ENCODE measurements around the gene DGCR2. TPM values are rescaled to one million over a fixed set of nuclear protein-coding genes. Genes with fewer than 3 reads are reported as not detected.

DGCR2 gene
- total and polyA plus RNA-seq, 10 of the 15 experiments (the other 5 are each of a cell fraction or from before 2014, with no cell fraction given) = 0.19 to 28.4 (median 16.0) TPM

- H3K79me2 ChIP-seq (ENCODE audit: control insufficient read depth, insufficient read depth, low read length) = no peaks in the 10 kb centered on the region
- no peaks in the 10 kb centered on the region for H3K9me3 ChIP-seq (replicated peaks; ENCODE audit: control insufficient read depth, insufficient read depth, low read length)
- BruUV-seq (replicated peaks) = no TSS peak
- H2AFZ ChIP-seq (ENCODE audit: control insufficient read depth, low read depth, low read length) = no peak overlapping the region
- no peak overlapping the region for H3K27ac ChIP-seq (ENCODE audit: control insufficient read depth, insufficient read depth)
- in situ Hi-C loops (cut with MboI) = no loop called here
- H3K27me3 ChIP-seq (replicated peaks in 1 of 2; ENCODE audit: control insufficient read depth in 2 of 2, insufficient read depth in 2 of 2, low read length in 1 of 2) = no peaks in the 10 kb centered on the region
- H3K4me1 ChIP-seq (ENCODE audit: control insufficient read depth, insufficient read depth, low read length) = no peaks in the 10 kb centered on the region
- no peak for TF ChIP-seq PKNOX1 (IDR thresholded peaks at IDR 0.05)
- TF ChIP-seq EZH2 (IDR thresholded peaks at IDR 0.05; ENCODE audit: borderline replicate concordance, control insufficient read depth, low read depth, low read length) = no peak
- TF ChIP-seq, protein P1, sequence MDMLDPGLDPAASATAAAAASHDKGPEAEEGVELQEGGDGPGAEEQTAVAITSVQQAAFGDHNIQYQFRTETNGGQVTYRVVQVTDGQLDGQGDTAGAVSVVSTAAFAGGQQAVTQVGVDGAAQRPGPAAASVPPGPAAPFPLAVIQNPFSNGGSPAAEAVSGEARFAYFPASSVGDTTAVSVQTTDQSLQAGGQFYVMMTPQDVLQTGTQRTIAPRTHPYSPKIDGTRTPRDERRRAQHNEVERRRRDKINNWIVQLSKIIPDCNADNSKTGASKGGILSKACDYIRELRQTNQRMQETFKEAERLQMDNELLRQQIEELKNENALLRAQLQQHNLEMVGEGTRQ (IDR thresholded peaks at IDR 0.05; ENCODE audit: borderline replicate concordance, low read depth, low read length) = no peak
- TF ChIP-seq SUZ12 (IDR thresholded peaks at IDR 0.05; ENCODE audit: unreplicated experiment) = no peak
- TF ChIP-seq WRNIP1 (IDR thresholded peaks at IDR 0.05; ENCODE audit: borderline replicate concordance, low read depth, low read length) = no peak
- TF ChIP-seq HDAC2 (IDR thresholded peaks at IDR 0.05) = no peak
- no peak for TF ChIP-seq LARP7 (IDR thresholded peaks at IDR 0.05)
- ATAC-seq (no peak), FAIRE-seq (no peak), DNase-seq (ENCODE audit: low read depth, low spot score) (no peak)
- peaks cover 5 to 14% of the 10 kb centered on the region in 2 experiments for H3K36me3 ChIP-seq (ENCODE audit: control insufficient read depth in 2 of 2, insufficient read depth in 2 of 2, low read length in 1 of 2)
- no peak overlapping the region for H3K9ac ChIP-seq (ENCODE audit: control insufficient read depth, insufficient read depth, low read length)
- no peak overlapping the region for H3K4me2 ChIP-seq (ENCODE audit: control insufficient read depth, insufficient read depth)
- SMC1A ChIA-PET (ENCODE audit: uncharacterized antibody, unreplicated experiment) = no interaction called here
- RAD21 ChIA-PET (ENCODE audit: unreplicated experiment) = no interaction called here
- H3K4me3 ChIP-seq = no peak overlapping the region
- H4K20me1 ChIP-seq (ENCODE audit: control insufficient read depth, insufficient read depth) = no peaks in the 10 kb centered on the region
- CTCF ChIA-PET = interaction anchor here (2.3 kb wide), 1 partner anchor 11 kb away, joined by 6 read pairs; the partner anchor contains the start of gene ESS2
- WGBS (ENCODE audit: insufficient coverage, insufficient replicate concordance, low lambda C conversion rate, missing lambda C conversion rate) = 95% methylated on average over 21 of the region's 21 CpGs
- intact Hi-C loops (cut with micrococcal nuclease; ENCODE audit: unreplicated experiment) = no loop called here
- POLR2A ChIA-PET = no interaction called here
Observed at GRCh38 chr22:19134176-19134831, 12.1 kb upstream of the DGCR2 start.
